ENCODE data around the gene DUS1L.

Gene DUS1L

GRCh38 chr17:82058855-82059249 lies 6.8 kb downstream of the DUS1L start:
- WGBS (ENCODE audit: extremely low coverage, insufficient coverage, low lambda C conversion rate): no CpG with 5 or more reads among the region's 10 CpGs
- H2BK5ac ChIP-seq (ENCODE audit: low read length): no peak overlapping the region

GRCh38 chr17:82058230-82058854 lies 7.3 kb downstream of the DUS1L start:
- no peak overlapping the region for H2AK5ac ChIP-seq (ENCODE audit: low read length)
- H3K36me3 ChIP-seq (ENCODE audit: control insufficient read depth, insufficient read depth, low read length): peaks cover 9% of the 10 kb centered on the region
- WGBS (ENCODE audit: extremely low coverage, insufficient coverage, low lambda C conversion rate): no CpG with 5 or more reads among the region's 17 CpGs
- no peak overlapping the region for H3K23ac ChIP-seq (ENCODE audit: low read length)
- no peaks in the 10 kb centered on the region for H3K27me3 ChIP-seq (ENCODE audit: insufficient read depth, low read length, poor library complexity)
- no peak overlapping the region for H4K8ac ChIP-seq (ENCODE audit: low read depth, low read length)
- no peak overlapping the region for H2BK5ac ChIP-seq (ENCODE audit: low read length)
- no peaks in the 10 kb centered on the region for H3K4me1 ChIP-seq (ENCODE audit: control insufficient read depth, low read depth, low read length)
- no peak overlapping the region for H3K4me2 ChIP-seq (ENCODE audit: low read length)
- H3K27ac ChIP-seq (ENCODE audit: low read depth, low read length): no peak overlapping the region
- no peak overlapping the region for H3K18ac ChIP-seq (ENCODE audit: low read length)
- H3K4me3 ChIP-seq (ENCODE audit: low read length): no peak overlapping the region
- H4K5ac ChIP-seq (ENCODE audit: low read length): no peak overlapping the region
- no peak overlapping the region for H3K56ac ChIP-seq (ENCODE audit: low read length)
- no peak for DNase-seq
- H3K79me1 ChIP-seq (ENCODE audit: low read length): no peaks in the 10 kb centered on the region
- H3K9ac ChIP-seq (ENCODE audit: low read length): no peak overlapping the region
- H2BK15ac ChIP-seq (replicated peaks; ENCODE audit: low read depth): no peak overlapping the region
- no peaks in the 10 kb centered on the region for H3K79me2 ChIP-seq (ENCODE audit: control insufficient read depth, insufficient read depth, low read length)
- no peak overlapping the region for H3K4ac ChIP-seq (ENCODE audit: low read depth, low read length)
- H2BK120ac ChIP-seq (ENCODE audit: low read depth, low read length): no peak overlapping the region

More at GRCh38 chr17:82058855-82059249, 6.8 kb downstream of the DUS1L start:
- H3K36me3 ChIP-seq (ENCODE audit: control insufficient read depth, insufficient read depth, low read length): peaks cover 9% of the 10 kb centered on the region
- H2BK120ac ChIP-seq (ENCODE audit: low read depth, low read length): no peak overlapping the region
- no peak overlapping the region for H4K8ac ChIP-seq (ENCODE audit: low read depth, low read length)
- H3K4me3 ChIP-seq (ENCODE audit: low read length): no peak overlapping the region
- no peak overlapping the region for H3K23ac ChIP-seq (ENCODE audit: low read length)
- H3K4me2 ChIP-seq (ENCODE audit: low read length): no peak overlapping the region
- DNase-seq: no peak
- no peaks in the 10 kb centered on the region for H3K79me1 ChIP-seq (ENCODE audit: low read length)
- H2AK5ac ChIP-seq (ENCODE audit: low read length): no peak overlapping the region
- H3K56ac ChIP-seq (ENCODE audit: low read length): no peak overlapping the region
- H4K5ac ChIP-seq (ENCODE audit: low read length): no peak overlapping the region
- no peak overlapping the region for H3K4ac ChIP-seq (ENCODE audit: low read depth, low read length)
- H3K27ac ChIP-seq (ENCODE audit: low read depth, low read length): no peak overlapping the region
- no peaks in the 10 kb centered on the region for H3K27me3 ChIP-seq (ENCODE audit: insufficient read depth, low read length, poor library complexity)
- H3K18ac ChIP-seq (ENCODE audit: low read length): no peak overlapping the region
- no peaks in the 10 kb centered on the region for H3K79me2 ChIP-seq (ENCODE audit: control insufficient read depth, insufficient read depth, low read length)
- no peak overlapping the region for H3K9ac ChIP-seq (ENCODE audit: low read length)
- H3K4me1 ChIP-seq (ENCODE audit: control insufficient read depth, low read depth, low read length): no peaks in the 10 kb centered on the region
- H2BK15ac ChIP-seq (replicated peaks; ENCODE audit: low read depth): no peak overlapping the region

GRCh38 chr17:82056729-82057621 lies 8.6 kb downstream of the DUS1L start:
- no peak overlapping the region for H3K4me3 ChIP-seq (ENCODE audit: low read length)
- no peak overlapping the region for H2AK5ac ChIP-seq (ENCODE audit: low read length)
- peaks cover 8% of the 10 kb centered on the region for H3K36me3 ChIP-seq (ENCODE audit: control insufficient read depth, insufficient read depth, low read length)
- H3K79me2 ChIP-seq (ENCODE audit: control insufficient read depth, insufficient read depth, low read length): peaks cover 7% of the 10 kb centered on the region
- no peak overlapping the region for H3K27ac ChIP-seq (ENCODE audit: low read depth, low read length)
- DNase-seq: no peak
- no peaks in the 10 kb centered on the region for H3K4me1 ChIP-seq (ENCODE audit: control insufficient read depth, low read depth, low read length)
- H2BK120ac ChIP-seq (ENCODE audit: low read depth, low read length): no peak overlapping the region
- H3K23ac ChIP-seq (ENCODE audit: low read length): no peak overlapping the region
- no peak overlapping the region for H4K5ac ChIP-seq (ENCODE audit: low read length)
- no peak overlapping the region for H2BK15ac ChIP-seq (replicated peaks; ENCODE audit: low read depth)
- no CpG with 5 or more reads among the region's 29 CpGs for WGBS (ENCODE audit: extremely low coverage, insufficient coverage, low lambda C conversion rate)
- no peak overlapping the region for H4K8ac ChIP-seq (ENCODE audit: low read depth, low read length)
- no peak overlapping the region for H3K4ac ChIP-seq (ENCODE audit: low read depth, low read length)
- H2BK5ac ChIP-seq (ENCODE audit: low read length): no peak overlapping the region
- no peak overlapping the region for H3K9ac ChIP-seq (ENCODE audit: low read length)
- peaks cover 3% of the 10 kb centered on the region for H3K79me1 ChIP-seq (ENCODE audit: low read length)
- H3K27me3 ChIP-seq (ENCODE audit: insufficient read depth, low read length, poor library complexity): no peaks in the 10 kb centered on the region
- H3K4me2 ChIP-seq (ENCODE audit: low read length): no peak overlapping the region
- no peak overlapping the region for H3K18ac ChIP-seq (ENCODE audit: low read length)
- H3K56ac ChIP-seq (ENCODE audit: low read length): no peak overlapping the region

- Histone ChIP-seq H3K79me1 (ENCODE audit: low read length) (peaks cover 3% of the 10 kb centered on the region), H3K4me1 (ENCODE audit: control insufficient read depth, low read depth, low read length) (no peaks in the 10 kb centered on the region), H3K9ac (ENCODE audit: low read length) (no peak overlapping the region)
These were observed 9.5 kb downstream of the DUS1L start for GRCh38 chr17:82055965-82056728.

GRCh38 chr17:82055023-82055964 lies 10.3 kb downstream of the DUS1L start:
- Histone ChIP-seq H2BK5ac (ENCODE audit: low read length) (no peak overlapping the region), H2BK15ac (replicated peaks; ENCODE audit: low read depth) (no peak overlapping the region), H3K23ac (ENCODE audit: low read length) (no peak overlapping the region), H3K4me2 (ENCODE audit: low read length) (no peak overlapping the region), H2AK5ac (ENCODE audit: low read length) (no peak overlapping the region), H3K9ac (ENCODE audit: low read length) (no peak overlapping the region), H3K36me3 (ENCODE audit: control insufficient read depth, insufficient read depth, low read length) (peaks cover 6% of the 10 kb centered on the region), H4K5ac (ENCODE audit: low read length) (no peak overlapping the region), H3K4me3 (ENCODE audit: low read length) (no peak overlapping the region), H2BK120ac (ENCODE audit: low read depth, low read length) (no peak overlapping the region), H3K79me1 (ENCODE audit: low read length) (peaks cover 3% of the 10 kb centered on the region), H3K79me2 (ENCODE audit: control insufficient read depth, insufficient read depth, low read length) (peaks cover 7% of the 10 kb centered on the region), H3K4me1 (ENCODE audit: control insufficient read depth, low read depth, low read length) (no peaks in the 10 kb centered on the region), H3K4ac (ENCODE audit: low read depth, low read length) (no peak overlapping the region), H3K56ac (ENCODE audit: low read length) (no peak overlapping the region), H3K27me3 (ENCODE audit: insufficient read depth, low read length, poor library complexity) (no peaks in the 10 kb centered on the region), H3K18ac (ENCODE audit: low read length) (no peak overlapping the region), H3K27ac (ENCODE audit: low read depth, low read length) (no peak overlapping the region), H4K8ac (ENCODE audit: low read depth, low read length) (no peak overlapping the region)
- DNase-seq: no peak
- no CpG with 5 or more reads among the region's 26 CpGs for WGBS (ENCODE audit: extremely low coverage, insufficient coverage, low lambda C conversion rate)

More at GRCh38 chr17:82055965-82056728, 9.5 kb downstream of the DUS1L start:
- Histone ChIP-seq H3K23ac (ENCODE audit: low read length) (no peak overlapping the region), H3K27me3 (ENCODE audit: insufficient read depth, low read length, poor library complexity) (no peaks in the 10 kb centered on the region), H3K56ac (ENCODE audit: low read length) (no peak overlapping the region), H2BK5ac (ENCODE audit: low read length) (no peak overlapping the region), H3K4me3 (ENCODE audit: low read length) (no peak overlapping the region), H3K36me3 (ENCODE audit: control insufficient read depth, insufficient read depth, low read length) (peaks cover 8% of the 10 kb centered on the region), H4K5ac (ENCODE audit: low read length) (no peak overlapping the region), H3K4me2 (ENCODE audit: low read length) (no peak overlapping the region), H3K79me2 (ENCODE audit: control insufficient read depth, insufficient read depth, low read length) (peaks cover 7% of the 10 kb centered on the region), H3K27ac (ENCODE audit: low read depth, low read length) (no peak overlapping the region), H4K8ac (ENCODE audit: low read depth, low read length) (no peak overlapping the region), H3K4ac (ENCODE audit: low read depth, low read length) (no peak overlapping the region), H2BK120ac (ENCODE audit: low read depth, low read length) (no peak overlapping the region), H2AK5ac (ENCODE audit: low read length) (no peak overlapping the region), H3K18ac (ENCODE audit: low read length) (no peak overlapping the region), H2BK15ac (replicated peaks; ENCODE audit: low read depth) (no peak overlapping the region)
- WGBS (ENCODE audit: extremely low coverage, insufficient coverage, low lambda C conversion rate): no CpG with 5 or more reads among the region's 28 CpGs
- no peak for DNase-seq

Measured in mesendoderm (in vitro differentiated cells).